Measurements from ENCODE around the gene ZNF385B. TPM values are rescaled to one million over a fixed set of nuclear protein-coding genes. Genes with fewer than 3 reads are reported as not detected.

Gene ZNF385B
- total and polyA plus RNA-seq, 4 donors = 3.0 to 7.2 (median 3.9) TPM

GRCh38 chr2:179793238-179793637, 68.2 kb downstream of the ZNF385B start:
- TF ChIP-seq GABPA (IDR thresholded peaks at IDR 0.05 in 1 of 2, conservative IDR thresholded peaks at IDR 0.05 in 1 of 2) (no peak), REST (IDR thresholded peaks at IDR 0.05) (no peak), HNF4G (IDR thresholded peaks at IDR 0.05) (no peak), RXRA (IDR thresholded peaks at IDR 0.05) (no peak), EGR1 (IDR thresholded peaks at IDR 0.05; ENCODE audit: low read depth in 2 of 2) (no peak), JUND (IDR thresholded peaks at IDR 0.05) (no peak), ATF3 (IDR thresholded peaks at IDR 0.05) (no peak), ZBTB33 (IDR thresholded peaks at IDR 0.05) (no peak), RAD21 (IDR thresholded peaks at IDR 0.05) (no peak)
- Histone ChIP-seq H3K27me3 (ENCODE audit: control insufficient read depth in 4 of 4, insufficient read depth in 4 of 4, low read length in 3 of 4) (no peaks in the 10 kb centered on the region), H3K4me3 (ENCODE audit: low read depth in 1 of 3, low read length in 3 of 3) (no peak overlapping the region), H3K4me1 (ENCODE audit: control insufficient read depth in 4 of 4, insufficient read depth in 4 of 4, low read length in 3 of 4) (no peaks in the 10 kb centered on the region), H3K9me3 (ENCODE audit: control insufficient read depth in 4 of 4, low read length in 3 of 4) (no peaks in the 10 kb centered on the region), H3K36me3 (ENCODE audit: control insufficient read depth in 4 of 4, insufficient read depth in 3 of 4, low read depth in 1 of 4, low read length in 3 of 4) (no peaks in the 10 kb centered on the region), H3K9ac (ENCODE audit: low read depth in 1 of 2, low read length in 2 of 2) (no peak overlapping the region), H3K27ac (ENCODE audit: low read depth in 1 of 2, low read length in 2 of 2) (no peak overlapping the region)
- WGBS = 89% methylated on average over 2 of the region's 2 CpGs
- no peak for DNase-seq (ENCODE audit: low spot score)

GRCh38 chr2:179790235-179791217, 70.9 kb downstream of the ZNF385B start:
- H3K4me3 ChIP-seq (ENCODE audit: low read depth in 1 of 3, low read length in 3 of 3) = no peak overlapping the region
- H3K4me1 ChIP-seq (ENCODE audit: control insufficient read depth in 4 of 4, insufficient read depth in 4 of 4, low read length in 3 of 4) = no peaks in the 10 kb centered on the region
- no peak overlapping the region for H3K27ac ChIP-seq (ENCODE audit: low read depth in 1 of 2, low read length in 2 of 2)
- DNase-seq (ENCODE audit: low spot score) = no peak
- no peaks in the 10 kb centered on the region for H3K27me3 ChIP-seq (ENCODE audit: control insufficient read depth in 4 of 4, insufficient read depth in 4 of 4, low read length in 3 of 4)
- H3K9ac ChIP-seq (ENCODE audit: low read depth in 1 of 2, low read length in 2 of 2) = no peak overlapping the region
- TF ChIP-seq EGR1 (IDR thresholded peaks at IDR 0.05; ENCODE audit: low read depth in 2 of 2) (no peak), ATF3 (IDR thresholded peaks at IDR 0.05) (no peak)
- 87% methylated on average over 3 of the region's 3 CpGs for WGBS
- no peaks in the 10 kb centered on the region for H3K9me3 ChIP-seq (ENCODE audit: control insufficient read depth in 4 of 4, low read length in 3 of 4)
- no peaks in the 10 kb centered on the region for H3K36me3 ChIP-seq (ENCODE audit: control insufficient read depth in 4 of 4, insufficient read depth in 3 of 4, low read depth in 1 of 4, low read length in 3 of 4)
